HepG2 (cell line): ENCODE results near the gene PIGN.

Source experiments
- MYNN ChIP-seq: sonication (generic); formaldehyde crosslinking; IDR thresholded peaks from 2 replicates; pipeline ENCODE4 v1.4.0; 2020; ENCODE audit warnings: mild to moderate bottlenecking, low read depth, missing genetic modification reagents
- NFIC ChIP-seq: IDR thresholded peaks from 2 replicates; pipeline ENCODE4 v1.6.1; 2012; ENCODE audit warnings: mild to moderate bottlenecking, low read length, inconsistent platforms
- NR2F6 ChIP-seq, 2 experiments: IDR thresholded peaks; 2 replicates each; pipeline ENCODE4 v1.6.1; 2016; ENCODE audit warnings: antibody characterized with exemption in 1 of 2, mild to moderate bottlenecking in 1 of 2
- SP1 ChIP-seq, 2 experiments: fragments of 450-650 bp in 1 of 2; sonication (generic) in 1 of 2; formaldehyde crosslinking in 1 of 2; IDR thresholded peaks; 2 replicates each; pipeline versions ENCODE4 v1.4.0 to v1.6.1; 2016 to 2020; ENCODE audit warnings: missing genetic modification reagents in 1 of 2
- SRSF9 ChIP-seq: fragments of 200-400 bp; formaldehyde crosslinking; IDR thresholded peaks from 2 replicates; pipeline ENCODE4 v1.6.1; 2018; ENCODE audit warnings: borderline replicate concordance, mild to moderate bottlenecking, low read depth, low read length; ENCODE audit not compliant: insufficient read depth, poor library complexity, severe bottlenecking
- ZNF678 ChIP-seq: sonication (generic); formaldehyde crosslinking; IDR thresholded peaks from 2 replicates; pipeline ENCODE4 v1.4.0; 2020; ENCODE audit warnings: mild to moderate bottlenecking, missing genetic modification reagents
- ZNF724P ChIP-seq: sonication (generic); formaldehyde crosslinking; IDR thresholded peaks from 2 replicates; pipeline ENCODE4 v1.8.0; 2022; ENCODE audit warnings: missing genetic modification reagents, borderline replicate concordance
- ZNF772 ChIP-seq: sonication (generic); formaldehyde crosslinking; IDR thresholded peaks from 2 replicates; pipeline ENCODE4 v1.5.0; 2020; ENCODE audit warnings: mild to moderate bottlenecking, missing genetic modification reagents
- TF ChIP-seq, protein P1 (sequence below): sonication (generic); formaldehyde crosslinking; IDR thresholded peaks from 2 replicates; pipeline ENCODE4 v1.5.0; 2020; ENCODE audit warnings: mild to moderate bottlenecking, missing genetic modification reagents, moderate library complexity
- TF ChIP-seq, protein P2 (sequence below): sonication (generic); formaldehyde crosslinking; IDR thresholded peaks from 2 replicates; pipeline ENCODE4 v1.8.0; 2022; ENCODE audit warnings: mild to moderate bottlenecking, missing genetic modification reagents, borderline replicate concordance
- TF ChIP-seq, protein P3 (sequence below): sonication (generic); formaldehyde crosslinking; IDR thresholded peaks from 2 replicates; pipeline ENCODE4 v1.8.0; 2022; ENCODE audit warnings: mild to moderate bottlenecking, missing genetic modification reagents; ENCODE audit not compliant: insufficient replicate concordance

DNA sequence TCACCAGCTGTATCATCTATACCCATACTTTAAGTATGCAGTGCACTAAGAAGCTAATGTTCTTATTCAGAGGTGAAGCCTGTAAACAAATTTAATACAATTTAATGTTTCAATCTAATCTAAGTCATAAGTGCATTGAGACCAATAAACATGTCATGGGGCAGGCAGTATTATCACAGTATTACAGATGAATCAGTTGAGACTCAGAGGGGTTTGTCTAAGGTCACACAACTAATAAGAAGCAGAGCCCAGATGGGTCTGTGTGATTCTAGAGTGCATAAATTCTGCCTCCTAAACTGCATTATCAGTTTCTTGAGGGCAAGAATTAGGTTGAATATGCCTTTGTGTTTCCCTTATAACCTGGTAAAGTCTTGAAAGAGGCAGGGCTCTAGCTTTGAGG is 153.1 kb downstream of the PIGN start:
- TF ChIP-seq MYNN (CRISPR knock-in tag) (no peak), SP1 (IDR thresholded peaks at IDR 0.05) (no peak), SP1 (CRISPR knock-in tag; IDR thresholded peaks at IDR 0.05) (no peak), NFIC (no peak), ZNF678 (CRISPR knock-in tag) (no peak), ZNF724P (no peak), ZNF772 (no peak), SRSF9 (no peak), NR2F6 (IDR thresholded peaks at IDR 0.05) (no peak), NR2F6 (CRISPR knock-in tag; IDR thresholded peaks at IDR 0.05) (no peak)
- TF ChIP-seq, protein P1, sequence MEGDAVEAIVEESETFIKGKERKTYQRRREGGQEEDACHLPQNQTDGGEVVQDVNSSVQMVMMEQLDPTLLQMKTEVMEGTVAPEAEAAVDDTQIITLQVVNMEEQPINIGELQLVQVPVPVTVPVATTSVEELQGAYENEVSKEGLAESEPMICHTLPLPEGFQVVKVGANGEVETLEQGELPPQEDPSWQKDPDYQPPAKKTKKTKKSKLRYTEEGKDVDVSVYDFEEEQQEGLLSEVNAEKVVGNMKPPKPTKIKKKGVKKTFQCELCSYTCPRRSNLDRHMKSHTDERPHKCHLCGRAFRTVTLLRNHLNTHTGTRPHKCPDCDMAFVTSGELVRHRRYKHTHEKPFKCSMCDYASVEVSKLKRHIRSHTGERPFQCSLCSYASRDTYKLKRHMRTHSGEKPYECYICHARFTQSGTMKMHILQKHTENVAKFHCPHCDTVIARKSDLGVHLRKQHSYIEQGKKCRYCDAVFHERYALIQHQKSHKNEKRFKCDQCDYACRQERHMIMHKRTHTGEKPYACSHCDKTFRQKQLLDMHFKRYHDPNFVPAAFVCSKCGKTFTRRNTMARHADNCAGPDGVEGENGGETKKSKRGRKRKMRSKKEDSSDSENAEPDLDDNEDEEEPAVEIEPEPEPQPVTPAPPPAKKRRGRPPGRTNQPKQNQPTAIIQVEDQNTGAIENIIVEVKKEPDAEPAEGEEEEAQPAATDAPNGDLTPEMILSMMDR (CRISPR knock-in tag), result no peak
- TF ChIP-seq, protein P2, sequence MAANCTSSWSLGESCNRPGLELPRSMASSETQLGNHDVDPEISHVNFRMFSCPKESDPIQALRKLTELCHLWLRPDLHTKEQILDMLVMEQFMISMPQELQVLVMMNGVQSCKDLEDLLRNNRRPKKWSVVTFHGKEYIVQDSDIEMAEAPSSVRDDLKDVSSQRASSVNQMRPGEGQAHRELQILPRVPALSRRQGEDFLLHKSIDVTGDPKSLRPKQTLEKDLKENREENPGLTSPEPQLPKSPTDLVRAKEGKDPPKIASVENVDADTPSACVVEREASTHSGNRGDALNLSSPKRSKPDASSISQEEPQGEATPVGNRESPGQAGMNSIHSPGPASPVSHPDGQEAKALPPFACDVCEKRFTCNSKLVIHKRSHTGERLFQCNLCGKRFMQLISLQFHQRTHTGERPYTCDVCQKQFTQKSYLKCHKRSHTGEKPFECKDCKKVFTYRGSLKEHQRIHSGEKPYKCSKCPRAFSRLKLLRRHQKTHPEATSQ (CRISPR knock-in tag), result no peak
- TF ChIP-seq, protein P3, sequence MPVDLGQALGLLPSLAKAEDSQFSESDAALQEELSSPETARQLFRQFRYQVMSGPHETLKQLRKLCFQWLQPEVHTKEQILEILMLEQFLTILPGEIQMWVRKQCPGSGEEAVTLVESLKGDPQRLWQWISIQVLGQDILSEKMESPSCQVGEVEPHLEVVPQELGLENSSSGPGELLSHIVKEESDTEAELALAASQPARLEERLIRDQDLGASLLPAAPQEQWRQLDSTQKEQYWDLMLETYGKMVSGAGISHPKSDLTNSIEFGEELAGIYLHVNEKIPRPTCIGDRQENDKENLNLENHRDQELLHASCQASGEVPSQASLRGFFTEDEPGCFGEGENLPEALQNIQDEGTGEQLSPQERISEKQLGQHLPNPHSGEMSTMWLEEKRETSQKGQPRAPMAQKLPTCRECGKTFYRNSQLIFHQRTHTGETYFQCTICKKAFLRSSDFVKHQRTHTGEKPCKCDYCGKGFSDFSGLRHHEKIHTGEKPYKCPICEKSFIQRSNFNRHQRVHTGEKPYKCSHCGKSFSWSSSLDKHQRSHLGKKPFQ (CRISPR knock-in tag), result no peak
